ENCODE data around the gene NTHL1. TPM values are rescaled to one million over a fixed set of nuclear protein-coding genes. Genes with fewer than 3 reads are reported as not detected.
A peak's percentile ranks its signal among the peaks of the same experiment; 100 is the strongest.

Gene NTHL1
- total RNA-seq, 1 experiment from 2014 or later, result 47.3 TPM

DNA sequence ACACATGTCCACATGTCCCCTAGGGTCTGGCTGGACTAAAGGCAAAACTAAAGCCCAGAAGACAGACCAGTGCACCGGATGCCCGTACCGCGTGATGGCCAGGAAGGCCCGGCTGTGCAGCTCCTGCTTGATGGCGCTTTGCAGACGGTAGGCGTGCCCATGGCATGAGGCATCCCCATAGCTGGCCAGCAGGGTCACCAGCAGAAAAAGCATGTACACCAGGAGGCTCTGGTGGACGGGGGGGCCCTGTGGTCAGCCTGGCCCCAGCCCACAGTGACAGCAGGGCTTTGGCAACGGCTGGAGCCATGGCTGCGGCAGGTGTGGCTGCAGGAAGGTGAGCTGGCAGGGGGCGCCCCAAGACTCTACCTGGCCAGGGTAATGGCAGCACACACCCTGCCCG lies 45.2 kb upstream of the NTHL1 start:
- H3K36me3 ChIP-seq (ENCODE audit: low read depth), result no peaks in the 10 kb centered on the region
- intact Hi-C loops (cut with micrococcal nuclease; ENCODE audit: unreplicated experiment), result loop anchor here (5.0 kb wide), 2 partner anchors 54 to 129 kb away; partner anchors contain the start of genes E4F1 and RAB26
- BruUV-seq (replicated peaks), result no TSS peak
- TF ChIP-seq CTCF (conservative IDR thresholded peaks at IDR 0.05), result no peak
- TF ChIP-seq EZH2 (IDR thresholded peaks at IDR 0.05; ENCODE audit: low read depth), result no peak
- no peak overlapping the region for H3K4me2 ChIP-seq
- no peak overlapping the region for H2AFZ ChIP-seq
- H3K4me1 ChIP-seq (replicated peaks; ENCODE audit: insufficient read depth), result no peaks in the 10 kb centered on the region; the same call in 1 of the 2 replicates
- peaks cover 13% of the 10 kb centered on the region; the same call in 1 of the 2 replicates for H3F3A ChIP-seq (ENCODE audit: insufficient read depth, low read depth)
- no peaks in the 10 kb centered on the region for H3K9me2 ChIP-seq (ENCODE audit: insufficient read depth)
- H3K27me3 ChIP-seq (ENCODE audit: insufficient read depth, low read depth), result no peaks in the 10 kb centered on the region
- H3K4me3 ChIP-seq, result no peak overlapping the region
- POLR2A ChIA-PET (ENCODE audit: unreplicated experiment), result interaction anchor here (0.5 kb wide), 1 partner anchor 128 kb away, joined by 17 read pairs; the partner anchor contains the start of gene RPS2
- H3K9me3 ChIP-seq (ENCODE audit: insufficient read depth, low read depth), result no peaks in the 10 kb centered on the region
- CTCF ChIA-PET, result interaction anchor here (0.5 kb wide), 1 partner anchor 57 kb away, joined by 3 read pairs; no protein-coding TSS in a partner anchor
- H3K27ac ChIP-seq, result no peak overlapping the region
- H4K20me1 ChIP-seq (ENCODE audit: insufficient read depth), result peaks cover 3% of the 10 kb centered on the region; the same call in 1 of the 2 replicates
- H3K79me2 ChIP-seq (ENCODE audit: low read depth), result no peaks in the 10 kb centered on the region
- DNase-seq, result peak in 1 of 2 experiments; percentile 25

GRCh38 chr16:2092256-2092620 lies 44.6 kb upstream of the NTHL1 start:
- H3K9me3 ChIP-seq (ENCODE audit: insufficient read depth, low read depth), result no peaks in the 10 kb centered on the region
- TF ChIP-seq CTCF (conservative IDR thresholded peaks at IDR 0.05), result no peak
- no peak for TF ChIP-seq EZH2 (IDR thresholded peaks at IDR 0.05; ENCODE audit: low read depth)
- ChIA-PET CTCF (interaction anchor here (0.6 kb wide), 2 partner anchors 54 to 423 kb away, joined by 3 read pairs; no protein-coding TSS in a partner anchor), POLR2A (ENCODE audit: unreplicated experiment) (interaction anchor here (0.5 to 1.7 kb wide), 2 partner anchors 63 to 128 kb away, joined by 7 to 17 read pairs; partner anchors contain the start of genes RPS2 and TRAF7)
- H3K4me1 ChIP-seq (replicated peaks; ENCODE audit: insufficient read depth), result no peaks in the 10 kb centered on the region; the same call in 1 of the 2 replicates
- H3K4me2 ChIP-seq, result no peak overlapping the region
- H2AFZ ChIP-seq, result no peak overlapping the region
- H3K4me3 ChIP-seq, result no peak overlapping the region
- H3F3A ChIP-seq (ENCODE audit: insufficient read depth, low read depth), result peaks cover 13% of the 10 kb centered on the region; the same call in 1 of the 2 replicates
- no peak overlapping the region for H3K27ac ChIP-seq
- peak in 1 of 2 experiments; percentile 72 for DNase-seq
- H3K36me3 ChIP-seq (ENCODE audit: low read depth), result no peaks in the 10 kb centered on the region
- no TSS peak for BruUV-seq (replicated peaks)
- no peaks in the 10 kb centered on the region for H3K79me2 ChIP-seq (ENCODE audit: low read depth)
- H4K20me1 ChIP-seq (ENCODE audit: insufficient read depth), result peaks cover 3% of the 10 kb centered on the region; the same call in 1 of the 2 replicates
- H3K27me3 ChIP-seq (ENCODE audit: insufficient read depth, low read depth), result no peaks in the 10 kb centered on the region
- intact Hi-C loops (cut with micrococcal nuclease; ENCODE audit: unreplicated experiment), result loop anchor here (5.0 kb wide), 2 partner anchors 55 to 130 kb away; partner anchors contain the start of genes E4F1 and RAB26
- H3K9me2 ChIP-seq (ENCODE audit: insufficient read depth), result no peaks in the 10 kb centered on the region

DNA sequence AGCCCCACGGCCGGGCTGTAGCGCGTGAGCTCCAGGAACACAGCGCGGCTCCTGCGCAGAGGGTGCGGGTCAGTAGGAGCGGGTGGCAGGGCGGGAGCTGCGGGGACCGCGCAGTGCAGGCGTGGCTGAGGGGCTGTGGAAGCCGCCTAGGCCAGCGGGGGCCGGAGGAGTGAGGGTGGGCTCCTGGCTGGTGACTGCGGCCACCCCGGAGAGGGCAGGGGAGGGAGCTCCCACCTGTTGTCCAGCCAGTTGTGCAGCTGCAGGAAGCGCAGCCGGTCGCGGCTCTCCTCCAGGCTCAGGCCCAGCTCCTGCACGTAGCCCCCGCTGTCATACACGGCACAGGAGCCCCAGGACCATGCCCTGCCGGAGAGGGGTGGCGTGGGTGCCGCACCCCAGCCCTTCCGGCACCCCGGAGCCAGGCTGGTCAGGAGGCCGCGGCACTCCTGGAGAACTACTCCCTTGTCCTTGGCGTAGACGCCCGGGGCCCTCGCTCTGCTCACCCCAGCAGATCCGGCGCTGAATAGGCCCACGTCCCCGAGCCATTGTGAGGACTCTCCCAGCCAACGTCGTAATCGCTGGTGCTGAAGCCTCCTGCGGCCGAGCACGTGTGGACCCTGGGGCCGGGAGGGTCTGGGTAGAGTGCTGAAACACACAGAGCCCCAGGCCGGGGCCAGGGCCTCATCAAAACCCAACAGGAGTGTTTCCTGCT lies 44.1 kb upstream of the NTHL1 start:
- Histone ChIP-seq H3K4me3 (peak overlapping the region; percentile 42; the same call in 1 of the 2 replicates), H3K4me1 (replicated peaks; ENCODE audit: insufficient read depth) (no peaks in the 10 kb centered on the region; the same call in 1 of the 2 replicates), H3K79me2 (ENCODE audit: low read depth) (no peaks in the 10 kb centered on the region), H3K27me3 (ENCODE audit: insufficient read depth, low read depth) (no peaks in the 10 kb centered on the region), H3F3A (ENCODE audit: insufficient read depth, low read depth) (peaks cover 13% of the 10 kb centered on the region; the same call in 1 of the 2 replicates), H3K36me3 (ENCODE audit: low read depth) (no peaks in the 10 kb centered on the region), H3K9me3 (ENCODE audit: insufficient read depth, low read depth) (no peaks in the 10 kb centered on the region), H2AFZ (no peak overlapping the region), H3K4me2 (peak overlapping the region; percentile 73; the same call in 1 of the 2 replicates), H3K9me2 (ENCODE audit: insufficient read depth) (no peaks in the 10 kb centered on the region), H3K27ac (no peak overlapping the region), H4K20me1 (ENCODE audit: insufficient read depth) (peaks cover 3% of the 10 kb centered on the region; the same call in 1 of the 2 replicates)
- ChIA-PET POLR2A (ENCODE audit: unreplicated experiment) (interaction anchor here (0.6 to 1.7 kb wide), 2 partner anchors 64 to 77 kb away, joined by 7 read pairs; partner anchors contain the start of gene TRAF7), CTCF (interaction anchor here (0.6 to 1.1 kb wide), 4 partner anchors 35 to 423 kb away, joined by 3 to 5 read pairs (median 3); no protein-coding TSS in a partner anchor)
- no TSS peak for BruUV-seq (replicated peaks)
- TF ChIP-seq EZH2 (IDR thresholded peaks at IDR 0.05; ENCODE audit: low read depth), result no peak
- no peak for TF ChIP-seq CTCF (conservative IDR thresholded peaks at IDR 0.05)
- peak in 1 of 2 experiments; percentile 25 for DNase-seq
- intact Hi-C loops (cut with micrococcal nuclease; ENCODE audit: unreplicated experiment), result loop anchor here (2.0 to 5.0 kb wide), 3 partner anchors 56 to 131 kb away; partner anchors contain the start of genes E4F1 and RAB26

All from PC-9 (cell line).